Sigmoid colon (tissue), 7 donors: ENCODE results near the gene PTGS1. TPM values are rescaled to one million over a fixed set of nuclear protein-coding genes. Genes with fewer than 3 reads are reported as not detected.
A peak's percentile ranks its signal among the peaks of the same experiment; 100 is the strongest.

ENCODE experiments used
- DNase-seq: peaks from one replicate; pipeline ENCODE4 v3.0.0-alpha.2; 2019
- H3K27ac ChIP-seq, 4 donors: fragments of 200-600 bp; sonication (generic); one replicate each; pipeline ENCODE4 v1.5.1; 2016 to 2019; ENCODE audit warnings: mild to moderate bottlenecking in 1 of 4
- H3K27me3 ChIP-seq, 3 donors: fragments of 200-600 bp; sonication (generic); one replicate each; pipeline ENCODE4 v1.5.1; 2019; ENCODE audit warnings: mild to moderate bottlenecking in 1 of 3
- H3K36me3 ChIP-seq, 4 donors: fragments of 200-600 bp; sonication (generic); one replicate each; pipeline ENCODE4 v1.5.1; 2016 to 2019
- H3K4me1 ChIP-seq, 4 donors: fragments of 200-600 bp; sonication (generic); one replicate each; pipeline ENCODE4 v1.5.1; 2017 to 2019
- H3K4me3 ChIP-seq, 4 donors: fragments of 200-600 bp; sonication (generic); one replicate each; pipeline ENCODE4 v1.5.1; 2017 to 2019; ENCODE audit warnings: mild to moderate bottlenecking in 2 of 4, moderate library complexity in 1 of 4
- H3K9me3 ChIP-seq, 4 donors: fragments of 200-600 bp in 3 of 4; sonication (generic) in 3 of 4; one replicate each; pipeline versions ENCODE4 v1.5.1 to v1.6.1; 2013 to 2019
- CTCF ChIP-seq, 4 experiments: fragments of 450-650 bp in 3 of 4; fragments of 200-600 bp in 1 of 4; IDR thresholded peaks; one replicate each; pipeline ENCODE4 v1.5.1; 2016 to 2019; ENCODE audit warnings: antibody characterized with exemption in 4 of 4, mild to moderate bottlenecking in 3 of 4, moderate library complexity in 2 of 4
- EP300 ChIP-seq, 4 donors: sonication (generic); formaldehyde crosslinking; IDR thresholded peaks; one replicate each; pipeline ENCODE4 v1.6.1; 2017; ENCODE audit warnings: antibody characterized with exemption in 4 of 4
- POLR2A ChIP-seq, 2 donors: fragments of 450-650 bp; IDR thresholded peaks; one replicate each; pipeline ENCODE4 v1.6.1; 2016; ENCODE audit warnings: antibody characterized with exemption in 2 of 2, mild to moderate bottlenecking in 2 of 2, moderate library complexity in 2 of 2
- POLR2AphosphoS5 ChIP-seq, 4 donors: sonication (generic); formaldehyde crosslinking; IDR thresholded peaks; one replicate each; pipeline ENCODE4 v1.6.1; 2017; ENCODE audit warnings: antibody characterized with exemption in 4 of 4
- WGBS, 2 donors: extraction: QIAGEN DNeasy Blood & Tissue Kit; methylation state at CpG; one replicate each; pipeline ENCODE4 v1.1.7; 2013; 5-methylcytosine and 5-hydroxymethylcytosine counted together
- intact Hi-C: fragments of 100-400 bp; cut with DNase I; formaldehyde crosslinking; loops from one replicate; pipeline ENCODE4 v1.15.1; 2023
- polyA plus RNA-seq, 3 donors: library from polyadenylated mRNA; stranded (reverse); fragments of 200-250 nt; gene quantifications; one replicate each; pipeline ENCODE4 v1.2.3, GENCODE V29; 2013
- total RNA-seq, 4 donors: library from RNA; depleted of rRNA; stranded (reverse); fragments of >200 nt; gene quantifications; one replicate each; pipeline ENCODE4 v1.1.0, GENCODE V29; 2016
- donor health status: healthy with polysubstance abuse.
- donor health status: Bipolar disorder and iron deficiency.
- donor health status: healthy.

Gene PTGS1
- total and polyA plus RNA-seq, 7 donors = 3.0 to 150 (median 72.6) TPM

- Histone ChIP-seq H3K4me1 (peaks cover 0 to 43% (median 30%) of the 10 kb centered on the region in 4 donors), H3K27me3 (no peaks in the 10 kb centered on the region), H3K4me3 (no peak overlapping the region), H3K9me3 (no peaks in the 10 kb centered on the region), H3K27ac (peak overlapping the region; percentile 75 to 79 (median 77)), H3K36me3 (no peaks in the 10 kb centered on the region)
- TF ChIP-seq CTCF (IDR thresholded peaks at IDR 0.05) = no peak
- TF ChIP-seq EP300 (IDR thresholded peaks at IDR 0.05) = no peak
- no peak for DNase-seq
- WGBS, 2 donors = 92 to 95% methylated on average over 7 of the region's 7 CpGs
- intact Hi-C loops = loop anchor here (5.0 kb wide), 1 partner anchor 205 kb away; no protein-coding TSS in a partner anchor
These were observed 3.8 kb upstream of the PTGS1 start for GRCh38 chr9:122367065-122367464.

GRCh38 chr9:122367774-122368460 lies 2.9 kb upstream of the PTGS1 start:
- WGBS, 2 donors = 70 to 85% methylated on average over 6 of the region's 6 CpGs
- intact Hi-C loops = loop anchor here (5.0 kb wide), 1 partner anchor 206 kb away; no protein-coding TSS in a partner anchor
- Histone ChIP-seq H3K4me3 (no peak overlapping the region), H3K27me3 (no peaks in the 10 kb centered on the region), H3K36me3 (no peaks in the 10 kb centered on the region), H3K4me1 (peaks cover 0 to 52% (median 35%) of the 10 kb centered on the region in 4 donors), H3K9me3 (no peaks in the 10 kb centered on the region), H3K27ac (peak overlapping the region in 3 of 4 donors; percentile 76 to 79 (median 78))
- no peak for TF ChIP-seq POLR2AphosphoS5 (IDR thresholded peaks at IDR 0.05)
- TF ChIP-seq CTCF (IDR thresholded peaks at IDR 0.05) = no peak
- TF ChIP-seq POLR2A (IDR thresholded peaks at IDR 0.05) = no peak
- no peak for TF ChIP-seq EP300 (IDR thresholded peaks at IDR 0.05)
- DNase-seq = no peak

GRCh38 chr9:122368642-122369041 lies 2.2 kb upstream of the PTGS1 start:
- H3K36me3 ChIP-seq = no peaks in the 10 kb centered on the region
- H3K27ac ChIP-seq = peak overlapping the region in 1 of 4 donors; percentile 76
- intact Hi-C loops = loop anchor here (5.0 kb wide), 1 partner anchor 206 kb away; no protein-coding TSS in a partner anchor
- peaks cover 0 to 59% (median 43%) of the 10 kb centered on the region in 4 donors for H3K4me1 ChIP-seq
- H3K4me3 ChIP-seq = no peak overlapping the region
- no peaks in the 10 kb centered on the region for H3K27me3 ChIP-seq
- TF ChIP-seq POLR2A (IDR thresholded peaks at IDR 0.05) (no peak), POLR2AphosphoS5 (IDR thresholded peaks at IDR 0.05) (no peak), EP300 (IDR thresholded peaks at IDR 0.05) (no peak), CTCF (IDR thresholded peaks at IDR 0.05) (no peak)
- H3K9me3 ChIP-seq = no peaks in the 10 kb centered on the region
- 93 to 98% methylated on average over 1 of the region's 1 CpG for WGBS, 2 donors
- no peak for DNase-seq

DNA sequence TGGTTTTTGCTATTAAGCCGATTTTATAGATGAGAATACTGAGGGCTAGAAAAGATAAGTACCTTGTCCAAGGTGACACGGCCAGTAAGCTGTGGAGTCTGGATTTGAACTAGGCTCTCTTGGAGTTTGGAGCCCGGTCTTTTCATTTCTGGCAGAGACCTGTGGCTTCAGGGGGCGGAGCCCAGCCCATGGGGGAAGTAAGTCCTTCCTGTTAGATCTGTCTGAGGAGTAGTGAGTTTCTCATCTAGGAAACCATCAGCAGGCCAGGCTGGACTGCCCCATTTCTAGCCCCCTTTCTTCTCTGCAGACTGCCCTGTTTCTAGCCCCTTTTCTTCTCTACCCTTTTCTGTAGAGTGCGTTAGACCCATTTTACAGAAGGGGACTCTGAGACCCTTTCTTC lies 521 bp upstream of the PTGS1 start:
- DNase-seq = no peak
- H3K9me3 ChIP-seq = no peaks in the 10 kb centered on the region
- peaks cover 0 to 64% (median 55%) of the 10 kb centered on the region in 4 donors for H3K4me1 ChIP-seq
- H3K36me3 ChIP-seq = no peaks in the 10 kb centered on the region
- WGBS, 2 donors = 55 to 69% methylated on average over 5 of the region's 5 CpGs
- peak overlapping the region; percentile 90 to 95 (median 90) for H3K27ac ChIP-seq
- intact Hi-C loops = loop anchor here (5.0 to 10.0 kb wide), 2 partner anchors 82 to 454 kb away; partner anchors contain the start of gene PDCL
- no peaks in the 10 kb centered on the region for H3K27me3 ChIP-seq
- peak overlapping the region; percentile 65 to 74 (median 68) for H3K4me3 ChIP-seq
- TF ChIP-seq EP300 (IDR thresholded peaks at IDR 0.05) (no peak), POLR2A (IDR thresholded peaks at IDR 0.05) (no peak), POLR2AphosphoS5 (IDR thresholded peaks at IDR 0.05) (no peak), CTCF (IDR thresholded peaks at IDR 0.05) (no peak)
